H1 (cell line): Measurements from ENCODE around the gene FHIT. TPM values are rescaled to one million over a fixed set of nuclear protein-coding genes. Genes with fewer than 3 reads are reported as not detected.
"Not testable (repeated sequence)": the region's sequence is repeated elsewhere in the genome, so short reads cannot be mapped to it uniquely, and the experiment has no call there.

ENCODE experiments used
- CTCF ChIA-PET: fragments of 300-600 bp; sonication (Branson Sonifier 250); formaldehyde crosslinking; loops from one replicate; lab custom pipeline; 2021; ENCODE audit not compliant: partially characterized antibody; lab: Charles Lee
- POLR2A ChIA-PET: fragments of 300-600 bp; sonication (Branson Sonifier 250); formaldehyde crosslinking; loops from one replicate; lab custom pipeline; 2021; ENCODE audit warnings: inconsistent platforms; ENCODE audit not compliant: partially characterized antibody; lab: Charles Lee
- DNase-seq, 2 experiments: peaks; one replicate each; pipeline versions ENCODE4 v3.0.0 to v3.0.0-alpha.2; 2010 to 2022; ENCODE audit warnings: low spot score in 2 of 2, low read depth in 1 of 2, mixed read lengths in 1 of 2
- FAIRE-seq: peaks from 2 replicates; lab custom pipeline; 2011; peaks lifted over from hg19 to GRCh38; lab: Jason Lieb, UNC
- H2AFZ ChIP-seq: 2 replicates; pipeline ENCODE4 v1.8.1; 2012; ENCODE audit warnings: low read length, inconsistent platforms
- H2AK5ac ChIP-seq: 2 replicates; pipeline ENCODE4 v1.6.1; 2013; ENCODE audit warnings: low read depth, low read length
- H2BK120ac ChIP-seq: replicated peaks from 2 replicates; pipeline ENCODE3; 2013; ENCODE audit warnings: low read depth, low read length, inconsistent platforms
- H2BK12ac ChIP-seq: 2 replicates; pipeline ENCODE4 v1.6.1; 2013; ENCODE audit warnings: low read depth, low read length
- H2BK15ac ChIP-seq: 2 replicates; pipeline ENCODE4 v1.6.1; 2013; ENCODE audit warnings: low read length
- H2BK20ac ChIP-seq: 2 replicates; pipeline ENCODE4 v1.6.1; 2013; ENCODE audit warnings: low read length
- H2BK5ac ChIP-seq: 2 replicates; pipeline ENCODE4 v1.6.1; 2013; ENCODE audit warnings: low read depth, low read length
- H3K14ac ChIP-seq: 2 replicates; pipeline ENCODE4 v1.6.1; 2013; ENCODE audit warnings: inconsistent platforms; ENCODE audit not compliant: insufficient read length
- H3K18ac ChIP-seq: 2 replicates; pipeline ENCODE4 v1.6.1; 2013; ENCODE audit warnings: low read length; ENCODE audit errors: extremely low read depth
- H3K23ac ChIP-seq: 2 replicates; pipeline ENCODE4 v1.6.1; 2013; ENCODE audit warnings: inconsistent platforms; ENCODE audit not compliant: insufficient read length
- H3K23me2 ChIP-seq: 2 replicates; pipeline ENCODE4 v1.6.1; 2013; ENCODE audit warnings: low read depth, low read length
- H3K27ac ChIP-seq: 2 replicates; pipeline ENCODE4 v1.6.1; 2011; ENCODE audit warnings: low read depth, low read length, inconsistent platforms
- H3K27me3 ChIP-seq, 4 experiments: replicated peaks in 1 of 4; 1 replicate in 1 of 4; 2 replicates in 3 of 4; pipeline versions ENCODE4 v1.6.1 to v1.8.1; 2011 to 2013; ENCODE audit warnings: low read length in 3 of 4, mild to moderate bottlenecking in 3 of 4, inconsistent platforms in 2 of 4, mixed read lengths in 2 of 4, moderate library complexity in 1 of 4; ENCODE audit not compliant: control insufficient read depth in 3 of 4, insufficient read depth in 3 of 4; ENCODE audit errors: extremely low read depth in 1 of 4
- H3K36me3 ChIP-seq, 4 experiments: 2 replicates each; pipeline versions ENCODE4 v1.6.1 to v1.8.1; 2011 to 2013; ENCODE audit warnings: mild to moderate bottlenecking in 4 of 4, low read length in 3 of 4, moderate library complexity in 2 of 4, control low read depth in 1 of 4, inconsistent platforms in 1 of 4; ENCODE audit not compliant: insufficient read depth in 4 of 4, control insufficient read depth in 2 of 4
- H3K4ac ChIP-seq: replicated peaks from 2 replicates; pipeline ENCODE3; 2013; ENCODE audit warnings: low read length, low read depth, mixed read lengths, inconsistent platforms; ENCODE audit not compliant: insufficient read length
- H3K4me1 ChIP-seq, 4 experiments: replicated peaks in 1 of 4; 1 replicate in 1 of 4; 2 replicates in 3 of 4; pipeline versions ENCODE4 v1.6.1 to v1.8.1; 2011 to 2013; ENCODE audit warnings: low read length in 3 of 4, inconsistent platforms in 2 of 4, mixed read lengths in 1 of 4; ENCODE audit not compliant: insufficient read depth in 4 of 4, control insufficient read depth in 3 of 4
- H3K4me2 ChIP-seq, 2 experiments: 2 replicates each; pipeline versions ENCODE4 v1.6.1 to v1.8.1; 2011 to 2013; ENCODE audit warnings: low read depth in 2 of 2, low read length in 2 of 2, control low read depth in 1 of 2, inconsistent platforms in 1 of 2, mild to moderate bottlenecking in 1 of 2; ENCODE audit not compliant: insufficient read depth in 1 of 2
- H3K4me3 ChIP-seq, 4 experiments: fragments of 200-600, 300-600 bp in 1 of 4; sonication (generic), shearing (Covaris generic), sonication (Bioruptor Twin) in 1 of 4; 2 replicates each; pipeline versions ENCODE4 v1.5.1 to v1.8.1; 2011 to 2016; ENCODE audit warnings: low read length in 4 of 4, low read depth in 3 of 4, control low read depth in 2 of 4, inconsistent platforms in 2 of 4, mild to moderate bottlenecking in 2 of 4, mixed read lengths in 1 of 4, moderate library complexity in 1 of 4; ENCODE audit not compliant: insufficient read depth in 2 of 4; ENCODE audit errors: extremely low read depth in 1 of 4
- H3K56ac ChIP-seq: replicated peaks from 2 replicates; pipeline ENCODE3; 2013; ENCODE audit warnings: low read depth, mild to moderate bottlenecking, mixed read lengths, low read length, inconsistent platforms; ENCODE audit not compliant: insufficient read length
- H3K79me1 ChIP-seq: 2 replicates; pipeline ENCODE4 v1.6.1; 2013; ENCODE audit warnings: low read depth, low read length, control low read depth
- H3K79me2 ChIP-seq, 2 experiments: 2 replicates each; pipeline versions ENCODE4 v1.6.1 to v1.8.1; 2012 to 2013; ENCODE audit warnings: low read length in 2 of 2, mild to moderate bottlenecking in 2 of 2, inconsistent platforms in 1 of 2; ENCODE audit not compliant: insufficient read depth in 2 of 2, control insufficient read depth in 1 of 2
- H3K9ac ChIP-seq, 4 experiments: replicated peaks in 1 of 4; 1 replicate in 1 of 4; 2 replicates in 3 of 4; pipeline versions ENCODE4 v1.6.1 to v1.8.1; 2011 to 2013; ENCODE audit warnings: low read depth in 3 of 4, low read length in 3 of 4, control low read depth in 2 of 4, mild to moderate bottlenecking in 2 of 4, moderate library complexity in 2 of 4, inconsistent platforms in 1 of 4; ENCODE audit errors: extremely low read depth in 1 of 4
- H3K9me3 ChIP-seq, 2 experiments: 2 replicates each; pipeline versions ENCODE4 v1.6.1 to v1.8.1; 2012 to 2013; ENCODE audit warnings: mild to moderate bottlenecking in 2 of 2, moderate library complexity in 2 of 2, control low read depth in 1 of 2, inconsistent platforms in 1 of 2, low read depth in 1 of 2, low read length in 1 of 2, mixed read lengths in 1 of 2; ENCODE audit not compliant: insufficient read depth in 2 of 2
- H4K20me1 ChIP-seq, 2 experiments: replicated peaks in 1 of 2; 2 replicates each; pipeline versions ENCODE3 to v1.8.1; 2011 to 2013; ENCODE audit warnings: inconsistent platforms in 2 of 2, low read length in 2 of 2, mild to moderate bottlenecking in 1 of 2; ENCODE audit not compliant: insufficient read depth in 2 of 2, control insufficient read depth in 1 of 2
- H4K5ac ChIP-seq: 2 replicates; pipeline ENCODE4 v1.6.1; 2013; ENCODE audit warnings: low read length, low read depth, mixed read lengths, inconsistent platforms; ENCODE audit not compliant: insufficient read length
- H4K8ac ChIP-seq: 2 replicates; pipeline ENCODE4 v1.8.0; 2013; ENCODE audit warnings: mild to moderate bottlenecking, moderate library complexity, low read length, inconsistent platforms; ENCODE audit not compliant: insufficient read depth; ENCODE audit errors: extremely low read depth
- H4K91ac ChIP-seq: replicated peaks from 2 replicates; pipeline ENCODE3; 2013; ENCODE audit warnings: low read length, mixed read lengths, inconsistent platforms; ENCODE audit not compliant: insufficient read length
- NANOG ChIP-seq: IDR thresholded peaks from 2 replicates; pipeline ENCODE4 v1.6.1; 2011; ENCODE audit warnings: low read length, low read depth, mild to moderate bottlenecking, inconsistent platforms; ENCODE audit not compliant: insufficient read depth, poor library complexity, severe bottlenecking
- TCF12 ChIP-seq: IDR thresholded peaks from 2 replicates; pipeline ENCODE4 v1.6.1; 2011; ENCODE audit warnings: low read depth, mild to moderate bottlenecking, low read length
- TEAD4 ChIP-seq: IDR thresholded peaks from 2 replicates; pipeline ENCODE4 v1.6.1; 2012; ENCODE audit warnings: low read depth, low read length, inconsistent platforms, mixed read lengths
- WGBS, 2 experiments: shearing (Covaris generic) in 1 of 2; methylation state at CpG; one replicate each; pipeline versions ENCODE4 v1.1.6 to v1.1.7; 2013 to 2015; ENCODE audit warnings: low lambda C conversion rate in 2 of 2, mixed read lengths in 2 of 2, inconsistent platforms in 1 of 2, low coverage in 1 of 2, missing lambda C conversion rate in 1 of 2; ENCODE audit not compliant: insufficient replicate concordance in 2 of 2, insufficient coverage in 1 of 2, insufficient read length in 1 of 2; ENCODE audit errors: extremely low coverage in 1 of 2, missing lambda C conversion rate in 1 of 2; 5-methylcytosine and 5-hydroxymethylcytosine counted together
- polyA plus RNA-seq, 7 experiments: library from polyadenylated mRNA; depleted of rRNA in 3 of 7; stranded (reverse) in 5 of 7; unstranded in 2 of 7; fragments of >200 nt in 5 of 7; fragments of 200-250 nt in 2 of 7; gene quantifications; 1 replicate in 5 of 7; 2 replicates in 1 of 7; 4 replicates in 1 of 7; pipeline versions ENCODE4 v1.2.1 to v1.2.3, GENCODE V29; 2011 to 2013; ENCODE audit warnings: missing spikeins in 2 of 7, mixed read lengths in 2 of 7
- total RNA-seq: library from RNA; stranded (reverse); fragmentation: NEBNext Ultra II Directional; extraction: Animal tissue kit (Norgen Biotek cat#: 25700); gene quantifications from 2 replicates; pipeline ENCODE4 v1.2.1, GENCODE V29; 2021

Gene FHIT
- total and polyA plus RNA-seq, 2 of the 8 experiments (the other 6 are each of a cell fraction or from before 2014, with no cell fraction given): 1.2 to 3.2 TPM

DNA sequence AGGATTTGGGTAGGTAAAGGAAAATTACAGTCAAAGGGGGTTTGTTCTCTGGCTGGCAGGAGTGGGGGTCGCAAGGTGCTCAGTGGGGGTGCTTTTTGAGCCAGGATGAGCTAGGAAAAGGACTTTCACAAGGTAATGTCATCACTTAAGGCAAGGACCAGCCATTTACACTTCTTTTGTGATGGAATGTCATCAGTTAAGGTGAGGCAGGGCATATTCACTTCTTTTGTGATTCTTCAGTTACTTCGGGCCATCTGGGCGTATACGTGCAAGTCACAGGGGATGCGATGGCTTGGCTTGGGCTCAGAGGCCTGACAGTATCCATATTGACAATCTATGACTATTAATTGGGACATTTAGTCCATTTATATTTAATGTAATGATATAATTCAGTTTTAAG is 578.9 kb downstream of the FHIT start:
- H4K91ac ChIP-seq, H2BK5ac ChIP-seq, H3K4ac ChIP-seq, H4K8ac ChIP-seq, H3K23ac ChIP-seq, POLR2A ChIA-PET, H2BK20ac ChIP-seq, H3K27me3 ChIP-seq, H2AK5ac ChIP-seq, H2BK12ac ChIP-seq, DNase-seq, H4K5ac ChIP-seq, H3K79me2 ChIP-seq, H3K9ac ChIP-seq, H3K4me2 ChIP-seq, H3K4me3 ChIP-seq, H3K18ac ChIP-seq, H3K23me2 ChIP-seq, H3K9me3 ChIP-seq, H2AFZ ChIP-seq, H3K79me1 ChIP-seq, H3K27ac ChIP-seq, H3K56ac ChIP-seq, H2BK15ac ChIP-seq, H2BK120ac ChIP-seq, H4K20me1 ChIP-seq, CTCF ChIA-PET, H3K14ac ChIP-seq, FAIRE-seq, H3K36me3 ChIP-seq: not testable (repeated sequence)
- TF ChIP-seq TEAD4 (0 out of 2 replicates have a peak, but pooled peaks have one; percentile 7), NANOG (peak; percentile 32), TCF12 (0 out of 2 replicates have a peak, but pooled peaks have one; percentile 65)
- peaks cover 0 to 12% (median 5%) of the 10 kb centered on the region in 4 experiments; a peak in 4 of 7 replicates for H3K4me1 ChIP-seq
- 13% methylated on average over 5 of the region's 5 CpGs; no CpG with 5 or more reads in 1 of the 2 experiments for WGBS, 2 experiments
